GM21526 (cell line): ENCODE data around the gene KLK7.

Source experiments
- ATAC-seq: cut with Tn5 transposase; IDR thresholded peaks from one replicate; pipeline ENCODE4 v1.9.1; 2021; ENCODE audit warnings: moderate library complexity; ENCODE audit not compliant: unreplicated experiment, low FRiP score

The KLK7 gene

GRCh38 chr19:50943074-50943828 is 40.5 kb downstream of the KLK7 start:
- no peak for ATAC-seq

GRCh38 chr19:50939596-50939995 is 44.1 kb downstream of the KLK7 start:
- no peak for ATAC-seq

GRCh38 chr19:50933640-50934039 is 50.1 kb downstream of the KLK7 start:
- no peak for ATAC-seq

GRCh38 chr19:50932690-50933083 is 51.0 kb downstream of the KLK7 start:
- no peak for ATAC-seq

- ATAC-seq = no peak
These were observed 51.6 kb downstream of the KLK7 start for GRCh38 chr19:50932018-50932689.

GRCh38 chr19:50931023-50931422 is 52.7 kb downstream of the KLK7 start:
- no peak for ATAC-seq

GRCh38 chr19:50928831-50929230 is 54.9 kb downstream of the KLK7 start:
- no peak for ATAC-seq
